ENCODE results near the gene GLRX. TPM values are rescaled to one million over a fixed set of nuclear protein-coding genes. Genes with fewer than 3 reads are reported as not detected.
A peak's percentile ranks its signal among the peaks of the same experiment; 100 is the strongest.

Gene GLRX
- total RNA-seq, 1 donor from 2014 or later, result 3.2 TPM

- peak; percentile 85 for ATAC-seq
Observed at GRCh38 chr5:95808686-95809413, 13.7 kb downstream of the GLRX start.

GRCh38 chr5:95808013-95808685 lies 14.4 kb downstream of the GLRX start:
- ATAC-seq, result peak; percentile 53

- no peak for ATAC-seq
Observed at GRCh38 chr5:95806687-95807086, 15.8 kb downstream of the GLRX start.

GRCh38 chr5:95804736-95805539 lies 17.6 kb downstream of the GLRX start:
- no peak for ATAC-seq

GRCh38 chr5:95803271-95804148 lies 19.0 kb downstream of the GLRX start:
- ATAC-seq, result no peak

- no peak for ATAC-seq
Observed at GRCh38 chr5:95801961-95802360, 20.6 kb downstream of the GLRX start.

- no peak for ATAC-seq
Observed at GRCh38 chr5:95801532-95801931, 21.0 kb downstream of the GLRX start.

GRCh38 chr5:95800553-95800952 lies 22.0 kb downstream of the GLRX start:
- no peak for ATAC-seq

GRCh38 chr5:95799191-95799835 lies 23.2 kb downstream of the GLRX start:
- ATAC-seq, result no peak

GRCh38 chr5:95798545-95798944 lies 24.0 kb downstream of the GLRX start:
- ATAC-seq, result no peak

GRCh38 chr5:95798048-95798447 lies 24.5 kb downstream of the GLRX start:
- no peak for ATAC-seq

- ATAC-seq, result no peak
Observed at GRCh38 chr5:95797301-95797700, 25.2 kb downstream of the GLRX start.

GRCh38 chr5:95794070-95794516 lies 28.4 kb downstream of the GLRX start:
- no peak for ATAC-seq

- ATAC-seq, result no peak
Observed at GRCh38 chr5:95791751-95792150, 30.8 kb downstream of the GLRX start.

- no peak for ATAC-seq
Observed at GRCh38 chr5:95788493-95788892, 34.0 kb downstream of the GLRX start.

GRCh38 chr5:95786821-95787418 lies 35.6 kb downstream of the GLRX start:
- no peak for ATAC-seq

- no peak for ATAC-seq
Observed at GRCh38 chr5:95784514-95785302, 37.8 kb downstream of the GLRX start.

- ATAC-seq, result no peak
Observed at GRCh38 chr5:95783661-95784060, 38.9 kb downstream of the GLRX start.

GRCh38 chr5:95782181-95782580 lies 40.3 kb downstream of the GLRX start:
- ATAC-seq, result no peak

GRCh38 chr5:95781101-95781583 lies 41.4 kb downstream of the GLRX start:
- peak; percentile 92 for ATAC-seq

Measured in esophagus mucosa (tissue), 1 donor.